Endodermal cell (in vitro differentiated cells): ENCODE results near the gene DDI2. TPM values are rescaled to one million over a fixed set of nuclear protein-coding genes. Genes with fewer than 3 reads are reported as not detected.

Source experiments
- DNase-seq: peaks from one replicate; pipeline ENCODE4 v3.0.0-alpha.2; 2017
- H3K27ac ChIP-seq: 2 replicates; pipeline ENCODE4 v1.5.1; 2013; ENCODE audit warnings: mild to moderate bottlenecking, low read depth, low read length, moderate library complexity
- H3K27me3 ChIP-seq: 2 replicates; pipeline ENCODE4 v1.6.1; 2013; ENCODE audit warnings: mild to moderate bottlenecking, low read length, moderate library complexity; ENCODE audit not compliant: insufficient read depth, control insufficient read depth, poor library complexity, severe bottlenecking
- H3K36me3 ChIP-seq: 2 replicates; pipeline ENCODE4 v1.7.0; 2013; ENCODE audit warnings: mild to moderate bottlenecking, low read length, moderate library complexity; ENCODE audit not compliant: control insufficient read depth, insufficient read depth
- H3K4me1 ChIP-seq: one replicate; pipeline ENCODE4 v1.7.0; 2013; ENCODE audit warnings: low read length; ENCODE audit not compliant: control insufficient read depth, insufficient read depth
- H3K4me3 ChIP-seq: 2 replicates; pipeline ENCODE4 v1.5.1; 2013; ENCODE audit warnings: mild to moderate bottlenecking, low read length, moderate library complexity
- H3K9ac ChIP-seq: 2 replicates; pipeline ENCODE4 v1.6.1; 2013; ENCODE audit warnings: mild to moderate bottlenecking, low read length, moderate library complexity; ENCODE audit not compliant: poor library complexity, severe bottlenecking; ENCODE audit errors: extremely low read depth
- H3K9me3 ChIP-seq: 2 replicates; pipeline ENCODE4 v1.6.1; 2013; ENCODE audit warnings: mild to moderate bottlenecking, low read length, moderate library complexity; ENCODE audit not compliant: control insufficient read depth
- H3K27ac Mint-ChIP-seq: 2 replicates; pipeline ENCODE4 v1.8.0; 2020; ENCODE audit warnings: mixed read lengths
- H3K27me3 Mint-ChIP-seq: 2 replicates; pipeline ENCODE4 v1.8.0; 2021; ENCODE audit warnings: mild to moderate bottlenecking, mixed read lengths; ENCODE audit not compliant: insufficient read depth
- H3K36me3 Mint-ChIP-seq: 2 replicates; pipeline ENCODE4 v1.8.0; 2020; ENCODE audit warnings: low read depth, mixed read lengths
- H3K4me1 Mint-ChIP-seq: 2 replicates; pipeline ENCODE4 v1.8.0; 2020; ENCODE audit warnings: mixed read lengths
- H3K4me3 Mint-ChIP-seq: 2 replicates; pipeline ENCODE4 v1.8.0; 2020; ENCODE audit warnings: mild to moderate bottlenecking, moderate library complexity, mixed read lengths
- H3K9me3 Mint-ChIP-seq: 2 replicates; pipeline ENCODE4 v1.8.0; 2020; ENCODE audit warnings: mild to moderate bottlenecking, mixed read lengths
- CTCF ChIP-seq: fragments of 200-600 bp; sonication (generic); conservative IDR thresholded peaks from 2 replicates; pipeline ENCODE4 v1.5.0; 2021; ENCODE audit warnings: antibody characterized with exemption, mild to moderate bottlenecking
- whole genome bisulfite sequencing, 2 experiments: methylation state at CpG; one replicate each; pipeline versions ENCODE4 v1.1.5 to v1.1.7; 2013; ENCODE audit warnings: missing lambda C conversion rate in 2 of 2, mixed read lengths in 1 of 2; ENCODE audit not compliant: insufficient coverage in 1 of 2, insufficient read length in 1 of 2; 5-methylcytosine and 5-hydroxymethylcytosine counted together
- total RNA-seq, 2 donors: library from RNA; stranded (reverse); fragmentation: NEBNext Ultra II Directional in 1 of 2; extraction: Animal tissue kit (Norgen Biotek cat#: 25700) in 1 of 2; gene quantifications; 2 replicates in 1 of 2; 3 replicates in 1 of 2; pipeline ENCODE4 v1.2.1, GENCODE V29; 2021

Gene DDI2
- total RNA-seq, 2 donors from 2014 or later = 36.0 to 37.6 TPM

GRCh38 chr1:15575549-15576150 lies 41.6 kb upstream of the DDI2 start:
- 95% methylated on average over 2 to 6 of the region's 7 CpGs for WGBS, 2 experiments
- no peaks in the 10 kb centered on the region for H3K9me3 Mint-ChIP-seq
- Histone ChIP-seq H3K4me3 (no peak overlapping the region), H3K27ac (no peak overlapping the region), H3K9me3 (no peaks in the 10 kb centered on the region), H3K27me3 (no peaks in the 10 kb centered on the region), H3K36me3 (peaks cover 21% of the 10 kb centered on the region), H3K4me1 (no peaks in the 10 kb centered on the region), H3K9ac (no peak overlapping the region)
- DNase-seq = no peak
- H3K4me3 Mint-ChIP-seq = no peak overlapping the region
- no peak for TF ChIP-seq CTCF
- H3K4me1 Mint-ChIP-seq = peaks cover 3% of the 10 kb centered on the region
- H3K27me3 Mint-ChIP-seq = no peaks in the 10 kb centered on the region
- peaks cover 20% of the 10 kb centered on the region for H3K36me3 Mint-ChIP-seq
- H3K27ac Mint-ChIP-seq = no peak overlapping the region

- Histone ChIP-seq H3K9me3 (no peaks in the 10 kb centered on the region), H3K9ac (no peak overlapping the region), H3K4me3 (no peak overlapping the region), H3K27ac (no peak overlapping the region), H3K4me1 (no peaks in the 10 kb centered on the region), H3K27me3 (no peaks in the 10 kb centered on the region), H3K36me3 (peaks cover 10% of the 10 kb centered on the region)
- H3K4me3 Mint-ChIP-seq = no peak overlapping the region
- TF ChIP-seq CTCF = no peak
- DNase-seq = no peak
- 93 to 96% methylated on average over 3 to 4 of the region's 4 CpGs for WGBS, 2 experiments
- H3K27me3 Mint-ChIP-seq = no peaks in the 10 kb centered on the region
- H3K36me3 Mint-ChIP-seq = peaks cover 11% of the 10 kb centered on the region
- H3K27ac Mint-ChIP-seq = no peak overlapping the region
- peaks cover 3% of the 10 kb centered on the region for H3K4me1 Mint-ChIP-seq
- H3K9me3 Mint-ChIP-seq = no peaks in the 10 kb centered on the region
These were observed 39.6 kb upstream of the DDI2 start for GRCh38 chr1:15577691-15578090.

GRCh38 chr1:15578921-15579682 lies 38.2 kb upstream of the DDI2 start:
- Mint-ChIP-seq H3K36me3 (peaks cover 11% of the 10 kb centered on the region), H3K4me1 (peaks cover 3% of the 10 kb centered on the region), H3K27me3 (no peaks in the 10 kb centered on the region), H3K4me3 (no peak overlapping the region), H3K27ac (no peak overlapping the region), H3K9me3 (no peaks in the 10 kb centered on the region)
- H3K9me3 ChIP-seq = no peaks in the 10 kb centered on the region
- no peak overlapping the region for H3K27ac ChIP-seq
- 85 to 90% methylated on average over 5 to 16 of the region's 16 CpGs for WGBS, 2 experiments
- H3K36me3 ChIP-seq = peaks cover 10% of the 10 kb centered on the region
- no peak for TF ChIP-seq CTCF
- H3K4me1 ChIP-seq = no peaks in the 10 kb centered on the region
- H3K9ac ChIP-seq = no peak overlapping the region
- no peaks in the 10 kb centered on the region for H3K27me3 ChIP-seq
- DNase-seq = no peak
- H3K4me3 ChIP-seq = no peak overlapping the region
